Muscle layer of duodenum (tissue), 2 donors: ENCODE measurements around the gene COL19A1.

Source experiments
- H3K27ac ChIP-seq: one replicate; pipeline ENCODE4 v1.7.0; 2013; ENCODE audit warnings: mild to moderate bottlenecking, low read length
- H3K27me3 ChIP-seq: one replicate; pipeline ENCODE4 v1.7.0; 2013; ENCODE audit warnings: low read depth, mild to moderate bottlenecking, control low read depth, low read length
- H3K36me3 ChIP-seq, 2 donors: one replicate each; pipeline ENCODE4 v1.7.0; 2013; ENCODE audit warnings: low read length in 2 of 2, control low read depth in 1 of 2, mild to moderate bottlenecking in 1 of 2; ENCODE audit not compliant: insufficient read depth in 2 of 2, control insufficient read depth in 1 of 2
- H3K4me1 ChIP-seq, 2 donors: one replicate each; pipeline ENCODE4 v1.7.0; 2013; ENCODE audit warnings: low read length in 2 of 2, mild to moderate bottlenecking in 2 of 2, control low read depth in 1 of 2, moderate library complexity in 1 of 2; ENCODE audit not compliant: insufficient read depth in 2 of 2, control insufficient read depth in 1 of 2
- H3K4me3 ChIP-seq, 2 donors: one replicate each; pipeline ENCODE4 v1.7.0; 2013; ENCODE audit warnings: low read length in 2 of 2, low read depth in 1 of 2, mild to moderate bottlenecking in 1 of 2
- H3K9me3 ChIP-seq, 2 donors: one replicate each; pipeline ENCODE4 v1.7.0; 2013; ENCODE audit warnings: low read length in 2 of 2, control low read depth in 1 of 2, mild to moderate bottlenecking in 1 of 2; ENCODE audit not compliant: control insufficient read depth in 1 of 2
- donor health status: healthy.

COL19A1 gene

DNA sequence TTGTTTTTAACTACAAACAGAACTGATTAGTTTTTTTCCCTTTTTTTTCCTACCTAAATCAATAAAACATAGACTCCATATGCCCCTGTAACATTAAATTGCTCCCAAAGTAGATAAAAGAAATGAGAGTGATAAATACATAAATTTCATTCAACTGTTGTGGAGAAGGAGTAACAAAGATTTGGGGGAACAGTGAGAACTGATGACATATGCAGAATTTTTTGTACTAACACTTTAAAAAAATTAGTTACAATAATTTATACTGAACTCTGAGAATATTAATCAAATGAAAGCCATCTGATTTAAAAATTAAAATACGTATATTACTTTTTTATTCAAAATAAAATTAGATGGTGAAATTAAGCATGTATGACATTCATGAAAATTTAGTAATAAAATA is 195.7 kb downstream of the COL19A1 start:
- Histone ChIP-seq H3K27ac (no peak overlapping the region), H3K4me1 (no peaks in the 10 kb centered on the region), H3K4me3 (no peak overlapping the region), H3K9me3 (no peaks in the 10 kb centered on the region), H3K27me3 (no peaks in the 10 kb centered on the region), H3K36me3 (no peaks in the 10 kb centered on the region)

DNA sequence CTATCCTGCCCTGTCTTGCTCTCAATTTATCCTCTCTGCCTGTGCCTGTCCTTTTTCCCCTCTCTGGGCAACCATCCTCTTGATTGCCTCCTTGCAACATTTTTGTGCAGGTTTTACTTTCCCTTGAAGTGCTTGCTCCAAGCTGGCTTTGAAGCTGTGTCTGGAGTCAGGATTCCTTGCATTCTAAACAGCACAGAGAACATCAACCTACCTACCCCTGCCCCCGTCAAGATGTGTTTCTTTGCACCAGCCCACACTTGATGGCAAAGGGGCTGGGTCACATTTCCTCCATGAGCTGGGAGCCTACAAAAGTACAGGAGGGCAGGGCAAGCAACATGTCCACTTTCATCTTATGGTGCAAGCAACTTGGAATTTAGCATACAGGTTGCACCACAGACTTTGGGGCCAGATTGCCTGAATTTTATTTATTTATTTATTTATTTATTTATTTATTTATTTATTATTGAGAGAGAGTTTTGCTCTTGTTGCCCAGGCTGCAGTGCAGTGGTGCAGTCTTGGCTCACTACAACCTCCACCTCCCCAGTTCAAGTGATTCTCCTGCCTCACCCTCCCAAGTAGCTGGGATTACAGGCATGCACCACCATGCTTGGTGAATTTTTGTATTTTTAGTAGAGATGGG is 206.3 kb downstream of the COL19A1 start:
- Histone ChIP-seq H3K4me3 (no peak overlapping the region), H3K4me1 (no peaks in the 10 kb centered on the region), H3K27ac (no peak overlapping the region), H3K36me3 (no peaks in the 10 kb centered on the region), H3K27me3 (no peaks in the 10 kb centered on the region), H3K9me3 (no peaks in the 10 kb centered on the region)

DNA sequence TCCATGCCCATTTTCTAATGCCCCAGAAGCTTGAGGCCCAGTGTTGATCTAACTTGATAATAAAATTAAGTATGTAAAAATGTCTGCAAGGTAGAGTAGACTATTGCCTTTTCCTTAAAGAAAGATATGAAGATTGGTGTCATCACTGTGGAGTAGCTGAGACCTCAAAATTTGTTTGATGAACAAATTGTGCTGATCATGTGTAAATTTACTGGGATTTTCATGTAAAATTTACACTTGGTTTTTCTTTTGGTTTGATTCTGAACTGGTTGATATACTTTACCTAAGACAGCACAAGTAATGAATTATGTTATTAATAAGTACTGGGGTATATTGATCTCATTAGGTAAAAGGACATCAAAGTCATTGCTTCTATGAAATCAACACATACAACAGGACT is 207.3 kb downstream of the COL19A1 start:
- Histone ChIP-seq H3K4me3 (no peak overlapping the region), H3K9me3 (no peaks in the 10 kb centered on the region), H3K4me1 (no peaks in the 10 kb centered on the region), H3K36me3 (no peaks in the 10 kb centered on the region), H3K27me3 (no peaks in the 10 kb centered on the region), H3K27ac (no peak overlapping the region)

DNA sequence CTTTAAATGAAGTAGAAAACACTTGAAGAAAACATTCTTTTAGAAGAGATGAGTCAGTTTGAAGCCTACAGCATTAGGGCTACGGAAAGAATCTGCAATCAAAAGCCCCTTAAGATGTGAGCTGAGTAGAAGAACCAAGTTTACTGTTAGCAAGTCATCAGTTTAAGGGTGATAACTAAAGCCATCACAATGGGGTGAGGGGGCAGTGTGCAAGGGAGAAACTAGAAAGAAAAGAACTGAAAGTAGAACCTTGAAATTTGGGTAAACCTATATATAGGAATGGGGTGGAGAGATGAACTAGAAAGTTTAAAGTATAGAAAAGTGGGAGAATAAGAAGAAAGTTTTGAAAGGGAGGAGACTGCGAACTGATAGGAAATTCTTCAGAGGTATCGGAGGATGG is 212.9 kb downstream of the COL19A1 start:
- Histone ChIP-seq H3K9me3 (no peaks in the 10 kb centered on the region), H3K36me3 (no peaks in the 10 kb centered on the region), H3K27ac (no peak overlapping the region), H3K4me3 (no peak overlapping the region), H3K4me1 (no peaks in the 10 kb centered on the region), H3K27me3 (no peaks in the 10 kb centered on the region)

DNA sequence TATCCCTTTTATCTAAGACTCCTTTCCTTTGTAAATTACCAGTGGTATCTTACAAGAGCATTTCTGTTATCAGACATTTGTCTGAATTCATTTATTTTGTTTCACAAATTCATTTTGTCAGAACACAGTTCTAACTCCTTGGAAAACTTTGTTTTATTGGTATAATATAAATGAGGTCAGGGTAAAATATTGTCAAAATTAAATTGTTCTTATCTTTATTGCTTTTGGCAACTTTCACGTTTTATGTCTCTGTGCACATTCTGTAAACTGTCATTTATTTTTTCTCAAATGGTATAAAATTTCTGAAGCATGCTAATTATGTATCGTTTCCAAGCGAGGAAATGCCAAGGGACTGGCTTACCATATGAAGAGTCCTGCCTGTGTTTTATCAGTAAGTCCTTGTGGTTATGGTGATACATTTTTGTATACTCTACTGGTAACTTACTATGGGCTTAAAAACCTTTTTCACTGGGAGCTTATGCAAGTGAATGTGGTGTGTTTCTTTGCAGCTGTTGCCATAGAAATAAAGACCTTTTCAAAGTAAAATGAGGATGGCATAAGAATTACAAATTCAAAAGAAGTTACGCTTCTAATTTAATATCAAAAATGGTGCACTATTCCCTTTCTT is 214.2 kb downstream of the COL19A1 start:
- H3K36me3 ChIP-seq = no peaks in the 10 kb centered on the region
- no peaks in the 10 kb centered on the region for H3K27me3 ChIP-seq
- no peak overlapping the region for H3K4me3 ChIP-seq
- H3K4me1 ChIP-seq = no peaks in the 10 kb centered on the region
- H3K9me3 ChIP-seq = no peaks in the 10 kb centered on the region
- no peak overlapping the region for H3K27ac ChIP-seq

DNA sequence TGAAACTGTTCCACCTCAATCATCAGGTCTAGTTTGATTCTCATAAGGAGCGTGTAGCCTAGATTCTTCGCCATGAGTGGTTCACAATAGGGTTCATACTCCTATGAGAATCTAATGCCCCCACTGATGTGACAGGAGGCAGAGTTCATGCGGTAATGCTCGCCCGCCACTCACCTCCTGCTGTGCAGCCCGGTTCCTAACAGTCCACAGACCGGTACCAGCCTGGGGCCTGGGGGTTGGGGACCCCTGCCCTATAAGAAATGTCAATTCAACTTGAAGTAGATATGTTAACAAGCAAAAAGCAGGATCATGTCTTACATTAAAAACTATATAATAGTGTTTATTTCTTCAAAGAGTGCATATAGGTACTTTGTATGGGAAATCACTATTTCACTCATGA is 216.5 kb downstream of the COL19A1 start:
- Histone ChIP-seq H3K36me3 (no peaks in the 10 kb centered on the region), H3K4me3 (no peak overlapping the region)

DNA sequence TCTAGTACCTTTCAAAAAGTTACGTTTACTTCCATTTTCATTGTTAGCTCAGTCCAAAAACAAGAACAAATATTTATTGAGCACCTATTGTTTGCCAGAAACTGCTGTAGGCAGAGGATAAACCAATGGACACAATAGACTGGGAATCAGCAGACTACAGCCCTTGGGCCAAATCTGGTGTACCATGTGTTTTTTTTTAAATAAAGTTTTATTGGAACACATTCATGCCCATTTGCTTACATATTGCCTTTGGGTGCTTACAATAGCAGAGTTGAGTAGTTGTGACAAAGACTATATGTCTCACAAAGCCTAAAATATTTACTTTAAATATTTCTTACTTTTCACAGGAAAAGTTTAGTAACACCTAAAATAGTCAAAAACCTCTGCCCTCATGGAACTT is 220.4 kb downstream of the COL19A1 start:
- no peaks in the 10 kb centered on the region for H3K4me1 ChIP-seq

More for the DNA sequence above, 216.5 kb downstream of the COL19A1 start:
- Histone ChIP-seq H3K27me3 (no peaks in the 10 kb centered on the region), H3K4me1 (no peaks in the 10 kb centered on the region), H3K27ac (no peak overlapping the region), H3K9me3 (no peaks in the 10 kb centered on the region)

DNA sequence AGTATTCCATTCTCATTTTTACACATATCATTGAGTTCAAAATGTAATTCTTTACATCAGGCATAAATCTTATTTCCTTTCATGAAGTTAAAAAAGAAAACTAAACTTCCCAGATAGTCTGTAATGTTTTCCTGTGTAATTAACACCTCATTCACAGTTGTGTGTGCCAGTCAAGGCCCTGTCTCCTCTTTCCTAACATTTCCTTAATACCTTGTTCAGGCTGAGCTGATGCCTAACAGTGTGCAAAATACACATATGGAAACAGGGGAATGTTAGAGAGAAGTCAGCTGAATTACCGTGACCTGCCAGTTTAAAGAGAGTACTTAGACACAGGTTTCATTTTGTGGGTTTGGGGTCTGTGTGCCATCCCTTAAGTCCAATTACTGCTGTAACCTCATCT is 227.8 kb downstream of the COL19A1 start:
- Histone ChIP-seq H3K27me3 (no peaks in the 10 kb centered on the region), H3K4me3 (no peak overlapping the region), H3K36me3 (no peaks in the 10 kb centered on the region), H3K27ac (no peak overlapping the region), H3K9me3 (no peaks in the 10 kb centered on the region), H3K4me1 (no peaks in the 10 kb centered on the region)

More for the DNA sequence above, 220.4 kb downstream of the COL19A1 start:
- H3K36me3 ChIP-seq = no peaks in the 10 kb centered on the region
- no peaks in the 10 kb centered on the region for H3K27me3 ChIP-seq
- no peaks in the 10 kb centered on the region for H3K9me3 ChIP-seq
- H3K27ac ChIP-seq = no peak overlapping the region
- H3K4me3 ChIP-seq = no peak overlapping the region

DNA sequence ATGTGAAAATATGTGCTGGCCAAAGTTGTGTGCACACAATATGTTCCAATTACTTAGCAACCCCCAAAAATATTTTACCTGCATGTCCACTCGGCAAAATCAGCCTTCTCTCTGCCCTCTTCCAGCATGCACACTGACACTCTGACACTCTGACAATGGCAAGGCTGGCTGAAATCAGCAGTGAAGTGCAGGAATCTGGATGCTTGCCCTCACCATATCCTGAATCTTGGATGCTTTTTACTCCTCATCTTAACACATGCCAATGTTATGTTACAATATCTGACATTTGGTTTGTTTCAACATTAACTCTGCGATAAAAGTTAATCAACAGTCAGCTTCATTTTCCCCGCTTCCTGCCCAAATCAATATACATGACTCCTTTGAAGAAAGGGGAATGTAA is 233.4 kb downstream of the COL19A1 start:
- H3K4me1 ChIP-seq = no peaks in the 10 kb centered on the region
- H3K27ac ChIP-seq = no peak overlapping the region
- H3K4me3 ChIP-seq = no peak overlapping the region
- no peaks in the 10 kb centered on the region for H3K27me3 ChIP-seq
- H3K9me3 ChIP-seq = no peaks in the 10 kb centered on the region
- no peaks in the 10 kb centered on the region for H3K36me3 ChIP-seq

DNA sequence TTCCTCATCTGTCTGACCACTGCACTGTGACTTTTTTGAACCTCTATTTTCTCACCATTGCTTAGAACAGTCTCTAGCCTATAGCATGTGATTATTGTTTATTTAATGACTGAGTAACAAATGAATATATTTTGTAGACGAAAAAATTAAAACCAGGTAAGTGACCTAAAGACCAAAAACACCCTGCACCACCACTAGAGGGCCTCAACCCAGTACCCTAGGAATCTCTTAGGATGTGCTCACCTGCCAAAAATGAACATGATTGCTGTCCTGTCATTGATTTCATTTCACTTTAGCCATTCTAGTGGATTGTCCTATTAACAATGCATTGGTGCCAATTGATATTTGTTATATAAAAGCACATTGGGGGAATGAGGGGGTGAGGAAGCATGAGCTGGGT is 237.4 kb downstream of the COL19A1 start:
- Histone ChIP-seq H3K4me3 (no peak overlapping the region), H3K4me1 (no peaks in the 10 kb centered on the region), H3K27ac (no peak overlapping the region)

DNA sequence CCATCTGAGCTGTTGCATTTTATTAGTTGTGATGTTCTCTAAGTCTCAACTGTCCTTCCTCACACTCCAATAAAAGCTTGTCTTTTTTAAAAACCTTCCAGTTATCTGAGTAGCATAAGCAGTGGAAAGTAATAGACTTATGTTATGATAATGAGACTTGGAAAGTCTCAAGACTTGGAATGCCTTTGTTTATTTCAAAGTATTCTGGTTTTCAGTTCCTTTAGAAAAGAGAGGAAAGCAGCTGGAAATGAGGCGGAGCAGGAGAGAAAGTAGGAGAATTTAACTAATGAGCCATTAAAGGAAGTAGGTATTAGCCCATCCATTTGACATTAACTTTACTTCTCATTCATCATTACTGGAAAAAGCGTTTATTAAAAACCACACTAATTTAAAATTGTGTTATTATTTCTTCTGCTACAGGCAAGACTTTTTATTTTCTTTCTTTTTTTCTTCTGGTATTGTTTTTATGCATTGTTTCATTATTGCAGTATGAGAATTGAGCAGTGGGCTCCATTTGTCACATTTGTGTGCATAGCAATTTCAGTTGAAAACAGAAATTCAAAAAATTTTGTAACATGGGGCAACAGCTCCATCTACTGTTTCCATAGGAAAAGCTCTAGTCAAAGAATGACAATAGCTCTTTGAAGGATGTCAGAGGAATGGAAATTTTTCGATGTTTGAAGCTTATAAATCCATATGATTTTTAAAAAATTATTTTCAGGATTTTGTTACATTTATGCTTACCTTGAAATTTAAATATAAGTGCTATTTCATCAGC is 241.7 kb downstream of the COL19A1 start:
- no peaks in the 10 kb centered on the region for H3K9me3 ChIP-seq
- no peaks in the 10 kb centered on the region for H3K4me1 ChIP-seq
- H3K36me3 ChIP-seq = no peaks in the 10 kb centered on the region
- no peak overlapping the region for H3K27ac ChIP-seq
- no peak overlapping the region for H3K4me3 ChIP-seq
- H3K27me3 ChIP-seq = no peaks in the 10 kb centered on the region

More for the DNA sequence above, 237.4 kb downstream of the COL19A1 start:
- no peaks in the 10 kb centered on the region for H3K27me3 ChIP-seq
- H3K36me3 ChIP-seq = no peaks in the 10 kb centered on the region
- no peaks in the 10 kb centered on the region for H3K9me3 ChIP-seq
